Activated CD4-positive, alpha-beta T cell treated with anti-CD3 and anti-CD28 coated beads, Interleukin-2, amount 10 ng/mL, durations not matched to agents 24 days and 14 days (primary cell): Measurements from ENCODE around the gene FAM222A. TPM values are rescaled to one million over a fixed set of nuclear protein-coding genes. Genes with fewer than 3 reads are reported as not detected.

Experiments
- DNase-seq: peaks from one replicate; pipeline ENCODE4 v3.0.0; 2022
- H3K27ac Mint-ChIP-seq: one replicate; pipeline ENCODE4 v1.8.0; 2022; ENCODE audit warnings: mild to moderate bottlenecking, mixed read lengths
- H3K27me3 Mint-ChIP-seq: one replicate; pipeline ENCODE4 v1.8.0; 2022; ENCODE audit warnings: mixed read lengths
- H3K36me3 Mint-ChIP-seq: one replicate; pipeline ENCODE4 v1.8.0; 2022; ENCODE audit warnings: low read depth, mild to moderate bottlenecking, mixed read lengths
- H3K4me1 Mint-ChIP-seq: one replicate; pipeline ENCODE4 v1.8.0; 2021; ENCODE audit warnings: mixed read lengths
- H3K4me3 Mint-ChIP-seq: one replicate; pipeline ENCODE4 v1.8.0; 2022; ENCODE audit warnings: mild to moderate bottlenecking, moderate library complexity, mixed read lengths
- H3K9me3 Mint-ChIP-seq: one replicate; pipeline ENCODE4 v1.8.0; 2021; ENCODE audit warnings: mixed read lengths
- intact Hi-C: fragments of 100-400 bp; cut with micrococcal nuclease; formaldehyde crosslinking; loops from one replicate; pipeline ENCODE4 v1.15.1; 2023
- total RNA-seq: library from RNA; stranded (reverse); gene quantifications from 2 replicates; pipeline ENCODE4 v1.2.3, GENCODE V29; 2022

Gene FAM222A
- total RNA-seq, 1 donor from 2014 or later = 1.3 TPM

- H3K4me3 Mint-ChIP-seq = no peak overlapping the region
- intact Hi-C loops = no loop called here
- no peaks in the 10 kb centered on the region for H3K9me3 Mint-ChIP-seq
- H3K36me3 Mint-ChIP-seq = no peaks in the 10 kb centered on the region
- H3K27me3 Mint-ChIP-seq = peaks cover 39% of the 10 kb centered on the region
- no peaks in the 10 kb centered on the region for H3K4me1 Mint-ChIP-seq
- no peak overlapping the region for H3K27ac Mint-ChIP-seq
- no peak for DNase-seq
Measured at GRCh38 chr12:109720152-109720856, 6.7 kb downstream of the FAM222A start.

GRCh38 chr12:109720857-109721189, 7.2 kb downstream of the FAM222A start:
- Mint-ChIP-seq H3K27me3 (peaks cover 36% of the 10 kb centered on the region), H3K27ac (no peak overlapping the region), H3K4me1 (no peaks in the 10 kb centered on the region), H3K9me3 (no peaks in the 10 kb centered on the region), H3K4me3 (no peak overlapping the region), H3K36me3 (no peaks in the 10 kb centered on the region)
- intact Hi-C loops = no loop called here
- no peak for DNase-seq

DNA sequence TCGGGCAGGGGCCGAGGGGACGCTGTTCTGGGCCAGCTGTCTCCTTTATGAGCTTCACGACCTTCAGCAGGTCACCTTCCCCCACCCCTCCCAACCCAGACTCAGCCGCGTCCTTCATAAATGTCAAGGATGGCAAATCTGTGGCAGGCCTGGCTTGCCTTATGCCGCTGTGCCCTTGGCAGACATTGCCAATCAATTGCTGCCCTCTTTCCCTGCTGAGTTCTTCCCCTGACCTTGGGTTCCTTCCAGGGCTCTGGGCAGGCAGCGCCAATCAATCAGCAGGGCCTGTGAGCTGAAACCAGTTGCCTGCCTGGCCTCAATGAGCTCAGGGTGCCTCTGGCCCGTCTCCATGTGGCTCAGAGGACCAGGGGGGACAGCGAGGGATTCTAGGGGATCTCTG, 7.7 kb downstream of the FAM222A start:
- Mint-ChIP-seq H3K9me3 (no peaks in the 10 kb centered on the region), H3K36me3 (no peaks in the 10 kb centered on the region), H3K27ac (no peak overlapping the region), H3K4me1 (no peaks in the 10 kb centered on the region), H3K27me3 (peaks cover 31% of the 10 kb centered on the region), H3K4me3 (no peak overlapping the region)
- intact Hi-C loops = no loop called here
- no peak for DNase-seq

- H3K27ac Mint-ChIP-seq = no peak overlapping the region
Measured at GRCh38 chr12:109722022-109722720, 8.5 kb downstream of the FAM222A start.

GRCh38 chr12:109722721-109723094, 9.1 kb downstream of the FAM222A start:
- no peak overlapping the region for H3K4me3 Mint-ChIP-seq

More at GRCh38 chr12:109722022-109722720, 8.5 kb downstream of the FAM222A start:
- Mint-ChIP-seq H3K36me3 (no peaks in the 10 kb centered on the region), H3K4me3 (no peak overlapping the region), H3K4me1 (no peaks in the 10 kb centered on the region), H3K9me3 (no peaks in the 10 kb centered on the region), H3K27me3 (peaks cover 22% of the 10 kb centered on the region)
- DNase-seq = no peak
- intact Hi-C loops = no loop called here

DNA sequence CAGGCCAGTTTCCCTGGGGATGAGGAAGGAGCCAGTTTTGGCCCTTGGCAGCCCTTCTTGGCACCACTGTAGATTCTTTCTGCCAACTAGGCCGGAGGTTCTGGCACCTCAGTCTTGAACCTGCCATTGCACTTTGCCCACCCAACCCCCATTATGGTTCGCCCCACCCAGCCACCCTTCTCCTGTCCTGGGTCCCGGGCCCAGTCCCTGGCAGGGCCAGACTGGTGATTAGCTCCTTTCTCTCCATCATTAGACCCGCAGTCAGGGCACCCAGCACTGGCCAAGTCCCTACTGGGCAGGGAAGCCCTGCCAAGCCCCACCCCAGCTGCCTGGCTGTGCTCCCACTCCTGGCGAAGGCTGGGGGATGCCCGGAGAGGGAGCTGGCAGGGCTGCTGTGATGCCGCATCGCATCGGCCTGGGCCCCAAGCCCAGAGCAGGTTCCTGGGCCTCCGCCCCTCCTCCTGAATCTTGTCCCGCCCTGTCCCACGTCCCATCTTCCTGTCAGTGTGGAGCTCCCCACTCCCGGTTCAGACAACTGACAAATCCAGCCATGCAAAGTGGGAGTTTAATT, 9.8 kb downstream of the FAM222A start:
- DNase-seq = no peak
- Mint-ChIP-seq H3K36me3 (no peaks in the 10 kb centered on the region), H3K4me1 (no peaks in the 10 kb centered on the region), H3K9me3 (no peaks in the 10 kb centered on the region), H3K27ac (no peak overlapping the region), H3K4me3 (no peak overlapping the region), H3K27me3 (peaks cover 15% of the 10 kb centered on the region)
- intact Hi-C loops = no loop called here

More at GRCh38 chr12:109722721-109723094, 9.1 kb downstream of the FAM222A start:
- no peaks in the 10 kb centered on the region for H3K36me3 Mint-ChIP-seq
- no peak overlapping the region for H3K27ac Mint-ChIP-seq
- no peak for DNase-seq
- intact Hi-C loops = no loop called here
- H3K27me3 Mint-ChIP-seq = peaks cover 17% of the 10 kb centered on the region
- no peaks in the 10 kb centered on the region for H3K4me1 Mint-ChIP-seq
- H3K9me3 Mint-ChIP-seq = no peaks in the 10 kb centered on the region

GRCh38 chr12:109724321-109724892, 10.8 kb downstream of the FAM222A start:
- Mint-ChIP-seq H3K27ac (no peak overlapping the region), H3K27me3 (peaks cover 6% of the 10 kb centered on the region), H3K36me3 (no peaks in the 10 kb centered on the region), H3K4me1 (no peaks in the 10 kb centered on the region), H3K9me3 (no peaks in the 10 kb centered on the region), H3K4me3 (no peak overlapping the region)
- no peak for DNase-seq
- intact Hi-C loops = no loop called here

DNA sequence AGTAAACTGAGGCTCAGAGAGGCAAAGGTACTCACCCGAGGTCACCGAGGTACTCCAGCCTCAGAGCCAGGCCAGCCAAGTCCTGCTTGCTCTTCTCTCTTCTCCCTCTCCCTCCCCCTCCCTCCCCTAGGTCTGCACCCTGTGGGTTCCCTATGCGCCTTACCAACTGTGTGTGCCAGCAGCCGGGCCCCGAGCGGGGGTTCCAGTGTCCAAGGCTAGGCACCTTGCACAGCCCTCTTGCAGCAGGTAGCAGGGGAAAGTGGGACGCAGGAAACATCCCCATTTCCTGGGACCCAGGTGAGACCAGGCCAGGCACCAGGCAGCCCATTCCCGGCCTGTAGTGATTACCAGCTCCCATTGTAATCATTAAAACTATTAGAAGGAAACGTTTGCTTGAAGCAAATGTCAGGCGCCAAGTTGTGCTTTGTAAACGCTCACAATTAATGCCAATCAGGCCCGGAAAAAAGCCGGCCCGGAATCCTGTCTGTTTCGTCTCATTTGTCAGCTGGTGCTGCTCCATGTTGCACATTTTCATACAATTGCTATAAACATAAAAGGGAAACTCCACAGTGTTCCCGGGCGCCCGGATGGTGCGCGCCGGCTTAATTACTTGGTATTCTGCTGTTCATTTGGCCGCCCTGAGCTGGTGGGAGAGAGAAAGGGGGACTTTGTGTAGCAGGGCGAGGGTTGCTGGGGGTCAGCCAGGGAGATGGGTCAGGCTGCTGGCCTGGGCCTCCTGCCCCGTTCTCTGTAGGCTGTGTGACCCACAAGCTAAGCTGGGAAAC, 11.9 kb downstream of the FAM222A start:
- H3K9me3 Mint-ChIP-seq = no peaks in the 10 kb centered on the region
- intact Hi-C loops = no loop called here
- DNase-seq = no peak
- H3K36me3 Mint-ChIP-seq = no peaks in the 10 kb centered on the region
- no peak overlapping the region for H3K27ac Mint-ChIP-seq
- H3K27me3 Mint-ChIP-seq = peaks cover 2% of the 10 kb centered on the region
- H3K4me1 Mint-ChIP-seq = no peaks in the 10 kb centered on the region
- H3K4me3 Mint-ChIP-seq = no peak overlapping the region

DNA sequence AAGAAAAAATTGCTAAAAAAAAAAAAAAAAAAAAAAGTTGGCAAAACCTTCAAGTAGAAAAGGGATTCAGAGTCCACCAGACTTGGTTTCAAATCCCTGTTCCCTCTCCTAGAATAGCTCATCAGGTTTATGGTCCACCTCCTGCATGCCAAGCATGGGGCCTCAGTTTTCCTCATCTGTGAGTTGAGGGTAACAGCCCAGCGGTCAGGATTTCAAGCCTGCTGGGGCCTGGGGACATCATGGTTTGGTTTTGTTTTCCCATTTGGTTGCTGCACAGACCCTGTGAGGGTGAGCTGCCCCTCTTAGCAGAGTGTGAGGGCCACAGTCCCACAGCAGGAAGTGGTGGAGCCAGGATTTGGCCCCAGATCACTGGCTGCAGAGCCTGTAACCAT, 12.5 kb downstream of the FAM222A start:
- no peak for DNase-seq
- Mint-ChIP-seq H3K27me3 (no peaks in the 10 kb centered on the region), H3K4me3 (no peak overlapping the region), H3K9me3 (no peaks in the 10 kb centered on the region), H3K27ac (no peak overlapping the region), H3K4me1 (no peaks in the 10 kb centered on the region), H3K36me3 (no peaks in the 10 kb centered on the region)
- intact Hi-C loops = no loop called here

- no peaks in the 10 kb centered on the region for H3K4me1 Mint-ChIP-seq
- H3K27me3 Mint-ChIP-seq = no peaks in the 10 kb centered on the region
- intact Hi-C loops = no loop called here
- DNase-seq = no peak
- no peak overlapping the region for H3K27ac Mint-ChIP-seq
- H3K36me3 Mint-ChIP-seq = no peaks in the 10 kb centered on the region
- no peaks in the 10 kb centered on the region for H3K9me3 Mint-ChIP-seq
- H3K4me3 Mint-ChIP-seq = no peak overlapping the region
Measured at GRCh38 chr12:109726511-109727038, 12.9 kb downstream of the FAM222A start.

DNA sequence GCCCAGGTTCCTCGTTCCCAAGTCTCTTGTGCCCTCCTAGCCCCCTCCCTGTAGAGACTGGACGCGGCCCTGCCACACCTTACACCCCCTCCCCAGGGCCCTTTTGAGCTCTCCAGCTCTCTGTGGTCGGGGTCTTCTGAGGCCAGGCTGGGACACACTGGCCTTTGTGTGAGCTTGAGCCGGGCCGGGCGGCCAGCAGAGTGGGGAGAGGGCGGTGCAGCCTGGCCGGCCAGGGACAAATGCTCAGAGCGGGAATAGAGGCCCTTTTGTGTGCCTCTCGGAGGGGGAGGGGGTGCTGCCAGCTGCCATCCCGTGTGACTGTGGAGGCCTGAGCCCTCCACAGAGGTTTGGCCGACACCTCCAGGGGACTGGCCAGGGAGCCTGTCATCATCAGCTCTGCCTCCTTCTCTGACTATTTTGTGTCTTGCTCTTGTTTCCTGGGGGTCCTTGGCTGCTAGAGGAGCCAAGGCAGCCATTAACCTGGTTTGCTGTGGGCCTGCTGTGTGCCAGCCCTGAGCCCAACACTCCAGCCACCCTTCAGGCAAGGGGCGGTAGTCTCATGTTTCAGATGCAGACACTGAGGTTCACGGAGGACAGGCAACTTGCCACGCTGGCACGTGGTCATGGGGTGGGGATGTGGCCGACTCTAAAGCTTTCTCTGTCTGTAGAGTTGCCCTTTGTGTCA, 13.6 kb downstream of the FAM222A start:
- no peak overlapping the region for H3K27ac Mint-ChIP-seq
- DNase-seq = no peak
- intact Hi-C loops = no loop called here
- no peaks in the 10 kb centered on the region for H3K27me3 Mint-ChIP-seq
- no peak overlapping the region for H3K4me3 Mint-ChIP-seq
- H3K9me3 Mint-ChIP-seq = no peaks in the 10 kb centered on the region
- H3K36me3 Mint-ChIP-seq = no peaks in the 10 kb centered on the region
- no peaks in the 10 kb centered on the region for H3K4me1 Mint-ChIP-seq

GRCh38 chr12:109727746-109728726, 14.4 kb downstream of the FAM222A start:
- Mint-ChIP-seq H3K4me1 (no peaks in the 10 kb centered on the region), H3K36me3 (no peaks in the 10 kb centered on the region), H3K27ac (no peak overlapping the region), H3K4me3 (no peak overlapping the region), H3K9me3 (no peaks in the 10 kb centered on the region), H3K27me3 (peaks cover 2% of the 10 kb centered on the region)
- intact Hi-C loops = no loop called here
- no peak for DNase-seq
